GM18505 (cell line): Measurements from ENCODE around the gene SLU7.
A peak's percentile ranks its signal among the peaks of the same experiment; 100 is the strongest.

ENCODE experiments used
- ATAC-seq: cut with Tn5 transposase; IDR thresholded peaks from one replicate; pipeline ENCODE4 v1.9.1; 2021; ENCODE audit not compliant: unreplicated experiment
- POLR2A ChIP-seq: IDR thresholded peaks from 4 replicates; pipeline ENCODE4 v1.6.1; 2011; ENCODE audit warnings: borderline replicate concordance; ENCODE audit not compliant: insufficient read depth, insufficient read length; ENCODE audit errors: extremely low read depth

The SLU7 gene

DNA sequence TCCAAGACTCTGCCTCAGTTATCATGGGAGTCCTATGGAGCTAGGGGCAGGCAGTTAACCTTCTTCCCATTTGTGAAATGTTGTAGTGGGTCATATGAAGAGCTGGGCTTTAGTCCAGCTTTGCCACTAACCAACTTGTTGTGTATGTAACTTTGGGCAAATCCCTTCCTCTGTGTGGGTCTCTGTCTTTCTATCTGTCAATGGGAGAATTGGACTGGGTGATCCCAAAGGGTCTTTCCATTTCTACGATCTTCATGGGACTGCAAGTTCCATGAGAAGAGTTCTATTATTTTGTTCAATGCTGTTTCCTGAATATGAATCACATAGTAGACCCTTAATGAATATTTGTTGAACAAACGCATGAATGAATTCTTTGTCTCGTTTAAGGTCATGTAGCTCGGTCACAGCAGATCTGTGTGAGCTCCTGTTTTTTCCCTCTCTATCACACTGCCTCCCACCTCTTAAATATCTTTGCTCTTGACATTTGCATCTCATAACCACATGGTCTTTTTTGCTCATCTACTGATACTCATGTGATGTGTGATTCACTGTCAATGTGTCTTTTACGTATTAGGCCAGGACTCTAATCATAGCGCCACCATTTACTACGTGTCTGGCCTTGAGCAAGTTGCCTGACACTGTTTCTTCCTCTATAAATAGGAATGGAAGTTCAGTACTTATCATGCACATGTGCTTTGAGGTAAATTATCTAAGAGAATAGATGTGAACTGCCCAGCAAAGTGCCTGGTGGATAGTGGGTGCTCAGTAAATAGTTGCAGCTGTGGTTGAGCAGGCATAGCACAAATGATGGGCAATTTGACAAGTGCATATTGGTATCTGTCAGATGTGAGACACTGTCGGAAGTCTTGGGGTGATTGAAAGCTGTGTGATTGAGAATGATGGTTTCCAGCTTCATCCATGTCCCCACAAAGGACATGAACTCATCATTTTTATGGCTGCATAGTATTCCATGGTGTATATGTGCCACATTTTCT is 40.2 kb upstream of the SLU7 start:
- TF ChIP-seq POLR2A: peak; percentile 70
- peak; percentile 79 for ATAC-seq

GRCh38 chr5:160457252-160457651 is 38.4 kb upstream of the SLU7 start:
- TF ChIP-seq POLR2A: no peak
- ATAC-seq: no peak

GRCh38 chr5:160456480-160457177 is 37.7 kb upstream of the SLU7 start:
- TF ChIP-seq POLR2A: no peak
- ATAC-seq: no peak

- no peak for TF ChIP-seq POLR2A
- ATAC-seq: no peak
Observed at GRCh38 chr5:160455600-160455999, 36.7 kb upstream of the SLU7 start.

GRCh38 chr5:160453751-160454150 is 34.9 kb upstream of the SLU7 start:
- no peak for ATAC-seq
- no peak for TF ChIP-seq POLR2A

DNA sequence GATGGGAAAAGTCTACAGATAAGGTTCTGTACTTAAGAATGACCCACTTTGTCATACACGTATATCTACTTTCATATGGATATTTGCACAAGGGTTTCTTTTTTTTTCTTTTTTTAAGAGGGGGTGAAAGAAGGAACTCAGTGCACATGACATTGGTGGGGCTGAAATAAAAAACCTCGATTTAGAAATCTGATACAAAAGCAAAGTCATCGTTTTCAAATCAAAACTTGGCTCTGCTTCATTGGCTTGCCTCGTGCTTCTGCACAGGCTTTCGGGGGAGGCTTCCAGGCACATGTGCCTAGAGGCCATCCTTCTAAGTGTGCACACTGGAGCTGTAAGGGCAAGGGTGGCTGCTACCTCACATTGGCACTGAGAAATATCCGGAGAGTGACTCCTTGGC is 33.9 kb upstream of the SLU7 start:
- ATAC-seq: no peak
- TF ChIP-seq POLR2A: no peak

GRCh38 chr5:160452036-160452435 is 33.2 kb upstream of the SLU7 start:
- TF ChIP-seq POLR2A: no peak
- ATAC-seq: no peak

DNA sequence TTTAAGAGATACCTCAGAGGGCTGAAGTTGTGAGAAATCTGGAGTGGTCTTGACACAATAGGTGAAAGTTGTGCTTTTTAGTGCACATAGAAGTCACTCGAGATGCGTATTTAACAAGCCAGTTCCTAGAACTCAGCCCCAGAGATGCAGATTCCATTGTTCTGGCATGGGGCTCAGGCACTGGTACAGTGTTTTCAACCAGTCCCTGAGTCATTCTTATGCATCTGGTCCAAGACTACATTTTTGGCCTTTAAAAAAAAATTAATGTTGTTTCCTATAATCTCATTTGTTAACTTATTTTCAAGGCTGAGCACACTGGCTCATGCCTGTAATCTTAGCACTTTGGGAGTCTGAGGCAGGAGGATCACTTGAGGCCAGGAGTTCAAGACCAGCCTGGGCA is 32.4 kb upstream of the SLU7 start:
- TF ChIP-seq POLR2A: no peak
- no peak for ATAC-seq

DNA sequence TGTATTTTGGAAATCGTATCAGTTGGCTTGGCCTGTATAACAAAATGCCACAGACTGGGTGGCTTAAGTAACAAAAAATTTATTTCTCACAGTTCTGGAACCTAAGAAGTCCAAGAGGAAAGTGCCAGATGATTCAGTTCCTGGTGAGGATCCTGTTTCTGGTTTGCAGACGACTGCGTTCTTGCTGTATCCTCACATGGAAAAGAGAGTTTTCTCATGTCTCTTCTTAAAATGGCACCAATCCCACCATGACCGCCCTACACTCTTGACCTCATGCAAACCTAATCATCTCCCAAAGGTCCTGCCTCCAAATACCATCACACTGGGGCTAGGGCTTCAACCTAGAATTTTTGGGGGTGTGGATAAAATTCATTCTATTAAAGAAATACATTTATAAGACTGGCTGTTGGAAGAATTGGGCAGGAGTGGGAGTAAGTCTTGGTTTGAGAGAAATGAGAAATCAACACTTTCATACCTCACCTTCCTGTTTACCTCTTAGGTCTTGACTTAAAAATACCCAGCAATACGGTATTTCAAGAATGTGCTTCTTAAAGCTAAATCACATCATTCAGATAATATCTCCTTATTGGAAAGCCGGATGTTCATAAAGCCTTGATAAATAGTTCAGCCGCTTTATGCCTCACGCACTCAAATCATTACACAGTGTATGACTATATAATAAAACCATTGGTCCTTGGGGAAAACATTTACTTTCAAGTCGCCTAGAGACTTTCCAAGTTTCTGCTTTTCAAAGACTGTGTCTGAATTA is 31.5 kb upstream of the SLU7 start:
- TF ChIP-seq POLR2A: no peak
- ATAC-seq: peak; percentile 40

DNA sequence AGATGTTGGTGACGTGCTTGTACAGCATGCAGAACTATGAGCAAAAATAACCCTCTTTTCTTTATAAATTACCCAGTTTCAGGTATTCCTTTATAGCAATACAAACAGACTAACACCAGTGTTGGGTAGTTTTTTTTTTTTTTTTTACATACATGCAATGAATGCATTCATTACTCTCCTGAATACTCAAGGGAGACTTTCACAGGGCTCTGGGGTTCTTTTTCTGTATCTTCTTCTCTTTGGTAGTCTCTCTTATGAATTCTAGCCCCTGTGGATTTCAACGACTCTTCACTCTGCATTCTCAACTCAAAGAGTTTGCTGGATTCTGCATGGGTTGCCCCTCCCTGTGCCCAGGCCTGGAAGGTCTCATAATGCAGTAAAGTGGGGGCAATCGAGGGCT is 30.6 kb upstream of the SLU7 start:
- no peak for TF ChIP-seq POLR2A

GRCh38 chr5:160448886-160449285 is 30.0 kb upstream of the SLU7 start:
- no peak for TF ChIP-seq POLR2A
- ATAC-seq: no peak

More for the DNA sequence above, 30.6 kb upstream of the SLU7 start:
- ATAC-seq: no peak

GRCh38 chr5:160445751-160446150 is 26.9 kb upstream of the SLU7 start:
- TF ChIP-seq POLR2A: no peak
- ATAC-seq: no peak

DNA sequence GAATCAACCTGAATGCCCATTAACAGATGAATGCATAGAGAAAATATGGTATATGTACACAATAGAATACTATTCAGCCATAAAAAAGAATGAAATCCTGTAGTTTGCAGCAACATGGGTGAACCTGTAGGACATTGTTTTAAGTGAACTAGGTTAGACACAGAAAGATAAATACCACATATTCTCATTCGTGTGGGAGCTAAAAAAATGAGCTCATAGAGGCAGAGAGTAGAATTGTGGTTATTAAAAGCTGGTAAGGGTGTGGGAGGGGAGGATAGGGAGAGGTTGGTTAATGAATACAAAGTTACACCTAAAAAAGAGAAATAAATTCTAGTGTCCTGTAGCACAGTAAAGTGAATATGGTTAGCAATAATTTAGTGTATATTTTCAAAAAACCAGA is 26.3 kb upstream of the SLU7 start:
- no peak for TF ChIP-seq POLR2A
- ATAC-seq: no peak
